Right cardiac atrium (tissue), 5 donors: ENCODE results near the gene ANKRD16. TPM values are rescaled to one million over a fixed set of nuclear protein-coding genes. Genes with fewer than 3 reads are reported as not detected.
"Not testable (repeated sequence)": the region's sequence is repeated elsewhere in the genome, so short reads cannot be mapped to it uniquely, and the experiment has no call there.

Source experiments
- ATAC-seq, 2 donors: fragments of 200-7000 bp; cut with Tn5 transposase; one replicate each; pipeline versions ENCODE4 v1.8.0 to v1.9.1; 2020; ENCODE audit warnings: moderate library complexity in 2 of 2, mild to moderate bottlenecking in 1 of 2
- DNase-seq, 3 donors: peaks; one replicate each; pipeline ENCODE4 v3.0.0-alpha.2; 2020
- H3K27ac ChIP-seq: one replicate; pipeline ENCODE4 v1.5.1; 2013; ENCODE audit warnings: mild to moderate bottlenecking, low read length, control low read depth, moderate library complexity
- H3K27me3 ChIP-seq: one replicate; pipeline ENCODE4 v1.6.1; 2013; ENCODE audit not compliant: control insufficient read depth, insufficient read depth
- H3K4me1 ChIP-seq: one replicate; pipeline ENCODE4 v1.6.1; 2013; ENCODE audit warnings: low read length; ENCODE audit not compliant: control insufficient read depth, insufficient read depth
- H3K4me3 ChIP-seq: one replicate; pipeline ENCODE4 v1.5.1; 2013; ENCODE audit warnings: low read length, control low read depth
- H3K9me3 ChIP-seq: one replicate; pipeline ENCODE4 v1.6.1; 2013; ENCODE audit warnings: low read length; ENCODE audit not compliant: control insufficient read depth
- WGBS: extraction: QIAGEN DNeasy Blood & Tissue Kit; methylation state at CpG from one replicate; pipeline ENCODE4 v1.1.7; 2013; 5-methylcytosine and 5-hydroxymethylcytosine counted together
- intact Hi-C, 4 donors: fragments of 100-400 bp; cut with DNase I; formaldehyde crosslinking; loops; one replicate each; pipeline versions ENCODE4 v1.11.0 to v1.14.0; 2022 to 2023
- polyA plus RNA-seq: library from polyadenylated mRNA; stranded (reverse); fragments of 200-250 nt; gene quantifications from one replicate; pipeline ENCODE4 v1.2.3, GENCODE V29; 2013
- total RNA-seq, 4 donors: library from RNA; stranded (reverse); fragmentation: NEBNext Ultra II Directional; extraction: Animal tissue kit (Norgen Biotek cat#: 25700); gene quantifications; one replicate each; pipeline ENCODE4 v1.2.1, GENCODE V29; 2021
- donor health status: healthy with polysubstance abuse.
- donor health status: DM: no; HTN: yes; CAD: no.
- donor health status: DM: no; HTN: no; CAD: no.
- donor health status: DM: no; HTN: yes; CAD: no; lungs with severe emphysema.
- donor health status: DM: yes; HTN: yes; CAD: no.

ANKRD16 gene
- total and polyA plus RNA-seq, 5 donors, result 2.6 to 4.3 (median 4.0) TPM

- ATAC-seq (no peak), DNase-seq (no peak)
- 94% methylated on average over 7 of the region's 7 CpGs for WGBS
- intact Hi-C loops, result no loop called here
- Histone ChIP-seq H3K27me3 (no peaks in the 10 kb centered on the region), H3K27ac (no peak overlapping the region), H3K4me1 (no peaks in the 10 kb centered on the region), H3K4me3 (no peak overlapping the region), H3K9me3 (no peaks in the 10 kb centered on the region)
Measured at GRCh38 chr10:5919568-5919967, 29.9 kb upstream of the ANKRD16 start.

- Histone ChIP-seq H3K27ac (no peak overlapping the region), H3K27me3 (no peaks in the 10 kb centered on the region), H3K4me1 (no peaks in the 10 kb centered on the region), H3K4me3 (no peak overlapping the region), H3K9me3 (no peaks in the 10 kb centered on the region)
- 93% methylated on average over 4 of the region's 4 CpGs for WGBS
- intact Hi-C loops, result no loop called here
- ATAC-seq (no peak), DNase-seq (no peak)
Measured at GRCh38 chr10:5918763-5919162, 29.1 kb upstream of the ANKRD16 start.

DNA sequence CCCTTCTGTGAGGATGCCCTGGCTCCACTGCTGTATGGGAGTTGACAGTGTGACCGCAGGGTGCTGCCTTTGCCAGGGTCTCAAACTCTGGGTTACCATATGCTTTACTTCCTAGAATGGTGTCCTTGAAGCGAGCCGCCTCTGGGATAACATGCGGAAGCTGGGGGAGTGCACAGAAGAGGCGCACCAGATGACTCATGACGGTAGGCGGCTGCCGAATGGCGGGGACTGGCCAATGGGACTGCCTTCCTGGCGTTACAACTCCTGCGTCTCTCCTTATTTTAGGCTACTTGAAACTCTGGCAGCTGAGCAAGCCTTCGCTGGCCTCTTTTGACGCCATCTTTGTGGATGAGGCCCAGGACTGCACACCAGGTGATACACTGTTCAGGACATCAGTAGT, 27.6 kb upstream of the ANKRD16 start:
- no peak for DNase-seq
- ATAC-seq, result no peak
- WGBS, result 96% methylated on average over 13 of the region's 13 CpGs
- no peak overlapping the region for H3K4me3 ChIP-seq
- H3K27me3 ChIP-seq, result no peaks in the 10 kb centered on the region
- intact Hi-C loops, result no loop called here
- no peaks in the 10 kb centered on the region for H3K9me3 ChIP-seq
- H3K4me1 ChIP-seq, result no peaks in the 10 kb centered on the region
- H3K27ac ChIP-seq, result no peak overlapping the region

GRCh38 chr10:5915451-5915850, 25.8 kb upstream of the ANKRD16 start:
- Histone ChIP-seq H3K27ac (no peak overlapping the region), H3K9me3 (no peaks in the 10 kb centered on the region), H3K4me3 (no peak overlapping the region), H3K27me3 (no peaks in the 10 kb centered on the region), H3K4me1 (no peaks in the 10 kb centered on the region)
- no peak for DNase-seq
- WGBS, result 89% methylated on average over 14 of the region's 14 CpGs
- intact Hi-C loops, result no loop called here
- no peak for ATAC-seq

DNA sequence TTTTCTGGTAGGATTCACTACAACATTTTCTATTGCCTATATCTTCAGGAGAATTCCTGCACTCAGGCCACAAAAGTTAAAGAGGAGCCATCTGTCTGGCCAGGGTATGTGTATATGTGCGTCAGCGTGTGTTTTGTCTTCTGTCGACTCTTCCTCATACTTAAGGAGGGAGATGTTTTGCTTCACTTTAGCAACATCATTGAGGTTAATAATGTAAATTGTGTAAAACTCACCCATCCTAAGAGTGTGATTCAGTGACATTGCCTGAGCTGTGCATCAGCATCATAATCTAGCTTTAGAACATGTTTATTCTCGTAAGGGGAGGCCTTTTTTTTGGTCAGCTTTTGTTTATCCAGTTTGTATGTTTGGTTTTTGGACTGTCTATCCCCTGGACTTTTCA, 24.0 kb upstream of the ANKRD16 start:
- no peaks in the 10 kb centered on the region for H3K9me3 ChIP-seq
- no peak for DNase-seq
- H3K27ac ChIP-seq, result no peak overlapping the region
- H3K4me1 ChIP-seq, result no peaks in the 10 kb centered on the region
- 94% methylated on average over 4 of the region's 4 CpGs for WGBS
- no peak overlapping the region for H3K4me3 ChIP-seq
- ATAC-seq, result no peak
- no peaks in the 10 kb centered on the region for H3K27me3 ChIP-seq
- intact Hi-C loops, result no loop called here

DNA sequence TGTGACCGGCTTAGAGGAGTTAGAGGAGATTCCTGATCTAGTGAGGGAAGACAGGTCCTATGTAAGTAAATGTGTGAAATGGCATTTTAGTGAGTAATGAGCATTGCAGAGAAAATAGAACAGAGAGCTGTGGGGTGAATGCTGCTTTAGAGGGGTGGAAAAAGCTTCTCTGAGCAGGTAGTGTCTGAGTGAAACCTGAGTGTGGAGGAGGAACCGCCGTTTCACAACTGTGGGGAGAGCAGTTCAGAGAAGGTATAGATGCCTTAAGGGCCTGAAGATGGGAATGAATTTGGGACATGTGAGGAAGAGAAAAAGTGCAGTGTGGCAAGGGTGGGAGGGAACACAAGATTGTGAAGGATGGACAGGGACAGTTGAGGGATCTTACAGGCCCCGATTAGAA, 22.0 kb upstream of the ANKRD16 start:
- ATAC-seq (no peak), DNase-seq (no peak)
- H3K27me3 ChIP-seq, result no peaks in the 10 kb centered on the region
- no peaks in the 10 kb centered on the region for H3K4me1 ChIP-seq
- 95% methylated on average over 4 of the region's 4 CpGs for WGBS
- no peak overlapping the region for H3K27ac ChIP-seq
- no peak overlapping the region for H3K4me3 ChIP-seq
- intact Hi-C loops, result no loop called here
- no peaks in the 10 kb centered on the region for H3K9me3 ChIP-seq

GRCh38 chr10:5910323-5911100, 20.8 kb upstream of the ANKRD16 start:
- Histone ChIP-seq H3K4me3 (no peak overlapping the region), H3K9me3 (no peaks in the 10 kb centered on the region), H3K27me3 (no peaks in the 10 kb centered on the region), H3K4me1 (peaks cover 5% of the 10 kb centered on the region), H3K27ac (no peak overlapping the region)
- WGBS, result 60% methylated on average over 18 of the region's 18 CpGs
- ATAC-seq, result peak in 1 of 2 donors; percentile 8
- intact Hi-C loops, result no loop called here
- peak in 1 of 3 donors; percentile 58 for DNase-seq

GRCh38 chr10:5908676-5909075, 19.0 kb upstream of the ANKRD16 start:
- WGBS, result 95% methylated on average over 7 of the region's 7 CpGs
- H3K4me3 ChIP-seq, H3K27ac ChIP-seq, H3K27me3 ChIP-seq, intact Hi-C loops, DNase-seq, H3K4me1 ChIP-seq, H3K9me3 ChIP-seq, ATAC-seq: not testable (repeated sequence)

DNA sequence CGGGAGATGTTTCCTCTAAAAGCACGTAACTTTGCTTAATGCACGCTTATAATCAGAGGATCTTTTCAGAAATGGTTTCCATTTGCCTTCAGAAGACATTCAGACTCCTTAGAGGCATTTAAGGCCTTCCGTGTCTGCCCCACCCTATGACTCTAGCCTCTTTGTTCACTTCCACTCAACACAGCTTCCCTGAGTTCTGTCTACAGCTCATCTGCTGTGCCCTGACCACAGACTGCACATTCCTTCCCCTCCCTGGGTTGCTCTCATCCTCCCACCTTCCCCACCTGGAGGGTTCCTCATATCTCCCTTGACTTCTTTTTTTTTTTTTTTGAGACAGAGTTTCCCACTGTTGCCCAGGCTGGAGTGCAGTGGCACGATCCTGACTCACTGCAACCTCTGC, 17.0 kb upstream of the ANKRD16 start:
- intact Hi-C loops, result no loop called here
- H3K27ac ChIP-seq, result no peak overlapping the region
- peaks cover 6% of the 10 kb centered on the region for H3K4me1 ChIP-seq
- no peaks in the 10 kb centered on the region for H3K9me3 ChIP-seq
- ATAC-seq, result peak in 1 of 2 donors; percentile 21
- WGBS, result 95% methylated on average over 5 of the region's 5 CpGs
- DNase-seq, result no peak
- H3K27me3 ChIP-seq, result no peaks in the 10 kb centered on the region
- H3K4me3 ChIP-seq, result no peak overlapping the region

GRCh38 chr10:5905854-5906507, 16.3 kb upstream of the ANKRD16 start:
- DNase-seq, result peak; percentile 39 to 77 (median 68)
- Histone ChIP-seq H3K9me3 (no peaks in the 10 kb centered on the region), H3K27ac (no peak overlapping the region), H3K4me1 (peaks cover 6% of the 10 kb centered on the region), H3K27me3 (no peaks in the 10 kb centered on the region), H3K4me3 (no peak overlapping the region)
- ATAC-seq, result peak; percentile 77 to 90
- WGBS, result 65% methylated on average over 13 of the region's 13 CpGs
- intact Hi-C loops, result no loop called here

DNA sequence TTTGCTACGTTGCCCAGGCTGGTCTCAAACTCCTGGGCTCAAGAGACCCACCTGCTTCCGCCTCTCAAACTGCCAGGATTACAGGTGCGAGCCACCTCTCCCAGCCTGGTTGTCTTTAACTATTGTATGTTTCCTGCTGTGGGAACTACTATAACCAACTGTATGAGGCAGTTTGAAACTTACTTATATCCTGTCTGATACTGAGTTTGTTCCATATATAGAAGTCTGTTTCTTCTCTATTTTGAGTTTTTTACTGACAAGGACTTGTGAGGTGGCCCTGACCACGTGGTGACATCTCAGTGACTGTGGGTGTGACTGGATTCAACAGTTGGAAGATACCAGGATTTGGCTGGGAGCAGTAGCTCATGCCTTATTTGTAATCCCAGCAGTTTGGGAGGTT, 14.5 kb upstream of the ANKRD16 start:
- Histone ChIP-seq H3K27ac (no peak overlapping the region), H3K9me3 (no peaks in the 10 kb centered on the region), H3K4me1 (peaks cover 6% of the 10 kb centered on the region), H3K4me3 (no peak overlapping the region), H3K27me3 (no peaks in the 10 kb centered on the region)
- DNase-seq, result no peak
- intact Hi-C loops, result no loop called here
- peak; percentile 45 to 72 for ATAC-seq
- 66% methylated on average over 4 of the region's 4 CpGs for WGBS
